Left lung (tissue), 14 donors: ENCODE results near the gene BAZ1A. TPM values are rescaled to one million over a fixed set of nuclear protein-coding genes. Genes with fewer than 3 reads are reported as not detected.

Source experiments
- ATAC-seq: fragments of 200-7000 bp; cut with Tn5 transposase; one replicate; pipeline ENCODE4 v1.9.1; 2020; ENCODE audit warnings: moderate library complexity
- DNase-seq, 4 donors: peaks; one replicate each; pipeline ENCODE4 v3.0.0-alpha.2; 2013 to 2020
- H3K27ac ChIP-seq, 2 donors: fragments of 200-600 bp; sonication (generic) in 1 of 2; one replicate each; pipeline versions ENCODE4 v1.5.0 to v1.8.0; 2020 to 2021
- H3K27me3 ChIP-seq, 2 donors: fragments of 200-600 bp; sonication (generic) in 1 of 2; one replicate each; pipeline versions ENCODE4 v1.5.0 to v1.8.0; 2020 to 2021
- H3K36me3 ChIP-seq, 2 donors: fragments of 200-600 bp; sonication (generic) in 1 of 2; one replicate each; pipeline versions ENCODE4 v1.5.0 to v1.8.0; 2020 to 2021
- H3K4me1 ChIP-seq, 2 donors: fragments of 200-600 bp; one replicate each; pipeline ENCODE4 v1.8.0; 2021
- H3K4me3 ChIP-seq, 2 donors: fragments of 200-600 bp; sonication (generic) in 1 of 2; one replicate each; pipeline versions ENCODE4 v1.5.0 to v1.8.0; 2020 to 2021; ENCODE audit warnings: mild to moderate bottlenecking in 1 of 2
- H3K9me3 ChIP-seq, 2 donors: fragments of 200-600 bp; sonication (generic) in 1 of 2; one replicate each; pipeline versions ENCODE4 v1.5.0 to v1.8.0; 2020 to 2021
- CTCF ChIP-seq, 2 donors: fragments of 200-600 bp; sonication (generic) in 1 of 2; IDR thresholded peaks; one replicate each; pipeline versions ENCODE4 v1.5.0 to v1.8.0; 2021; ENCODE audit warnings: antibody characterized with exemption in 2 of 2
- intact Hi-C, 2 donors: fragments of 100-400 bp; cut with DNase I; formaldehyde crosslinking; loops; one replicate each; pipeline versions ENCODE4 v1.11.2 to v1.14.2; 2022
- long read RNA-seq, 12 donors: library from polyadenylated mRNA in 2 of 12; unstranded in 2 of 12; transcript quantifications; one replicate each; pipeline ENCODE4 v2.0.0 and lab custom pipeline, GENCODE V29; 2019 to 2026
- polyA plus RNA-seq, 6 donors: library from polyadenylated mRNA; unstranded; fragments of 120-200 nt; gene quantifications; one replicate each; pipeline ENCODE4 v1.2.1, GENCODE V29; 2013; ENCODE audit not compliant: insufficient read length in 6 of 6
- total RNA-seq, 2 donors: library from RNA; stranded (reverse); fragmentation: NEBNext Ultra II Directional; extraction: Animal tissue kit (Norgen Biotek cat#: 25700); gene quantifications; one replicate each; pipeline ENCODE4 v1.2.1, GENCODE V29; 2021
- donor health status: DM: no; HTN: yes; CAD: no.
- donor health status: DM: no; HTN: no; CAD: no.

The BAZ1A gene
- total RNA-seq (10 to 100 TPM; 30.4 to 50.4 TPM), polyA plus RNA-seq (10 to 100 TPM; 33.0 to 42.0 (median 33.9) TPM)
- long read RNA-seq, donor 1, full-length matches to known transcripts, result 1 of 1 reads
- long read RNA-seq, donor 1, partial matches to known transcripts, result 0 of 1 reads
- long read RNA-seq, donor 1, other reads (novel, unspliced or antisense), result 0 of 1 reads
- long read RNA-seq, donor 2, transcript BAZ1A-211 (4 exons, 673 nt), result major isoform, 5 of 19 reads
- long read RNA-seq, donor 2, partial matches to known transcripts, result 14 of 19 reads
- long read RNA-seq, donor 2, other reads (novel, unspliced or antisense), result 0 of 19 reads
- long read RNA-seq, donor 3, result 0 reads
- long read RNA-seq, donor 4, partial matches to known transcripts, result 26 of 29 reads
- long read RNA-seq, donor 4, other reads (novel, unspliced or antisense), result 3 of 29 reads
- long read RNA-seq, donor 5, result 0 reads
- long read RNA-seq, donor 6, partial matches to known transcripts, result 7 of 7 reads
- long read RNA-seq, donor 6, other reads (novel, unspliced or antisense), result 0 of 7 reads
- long read RNA-seq, donor 7, full-length matches to known transcripts, result 1 of 1 reads
- long read RNA-seq, donor 7, partial matches to known transcripts, result 0 of 1 reads
- long read RNA-seq, donor 7, other reads (novel, unspliced or antisense), result 0 of 1 reads
- long read RNA-seq, donor 8, full-length matches to known transcripts, result 3 of 3 reads
- long read RNA-seq, donor 8, partial matches to known transcripts, result 0 of 3 reads
- long read RNA-seq, donor 8, other reads (novel, unspliced or antisense), result 0 of 3 reads
- long read RNA-seq, donor 9, result 0 reads
- long read RNA-seq, donor 10, partial matches to known transcripts, result 31 of 34 reads
- long read RNA-seq, donor 10, other reads (novel, unspliced or antisense), result 3 of 34 reads
- long read RNA-seq, donor 11, result 0 reads
- long read RNA-seq, donor 12, partial matches to known transcripts, result 0 of 2 reads
- long read RNA-seq, donor 12, other reads (novel, unspliced or antisense), result 0 of 2 reads

DNA sequence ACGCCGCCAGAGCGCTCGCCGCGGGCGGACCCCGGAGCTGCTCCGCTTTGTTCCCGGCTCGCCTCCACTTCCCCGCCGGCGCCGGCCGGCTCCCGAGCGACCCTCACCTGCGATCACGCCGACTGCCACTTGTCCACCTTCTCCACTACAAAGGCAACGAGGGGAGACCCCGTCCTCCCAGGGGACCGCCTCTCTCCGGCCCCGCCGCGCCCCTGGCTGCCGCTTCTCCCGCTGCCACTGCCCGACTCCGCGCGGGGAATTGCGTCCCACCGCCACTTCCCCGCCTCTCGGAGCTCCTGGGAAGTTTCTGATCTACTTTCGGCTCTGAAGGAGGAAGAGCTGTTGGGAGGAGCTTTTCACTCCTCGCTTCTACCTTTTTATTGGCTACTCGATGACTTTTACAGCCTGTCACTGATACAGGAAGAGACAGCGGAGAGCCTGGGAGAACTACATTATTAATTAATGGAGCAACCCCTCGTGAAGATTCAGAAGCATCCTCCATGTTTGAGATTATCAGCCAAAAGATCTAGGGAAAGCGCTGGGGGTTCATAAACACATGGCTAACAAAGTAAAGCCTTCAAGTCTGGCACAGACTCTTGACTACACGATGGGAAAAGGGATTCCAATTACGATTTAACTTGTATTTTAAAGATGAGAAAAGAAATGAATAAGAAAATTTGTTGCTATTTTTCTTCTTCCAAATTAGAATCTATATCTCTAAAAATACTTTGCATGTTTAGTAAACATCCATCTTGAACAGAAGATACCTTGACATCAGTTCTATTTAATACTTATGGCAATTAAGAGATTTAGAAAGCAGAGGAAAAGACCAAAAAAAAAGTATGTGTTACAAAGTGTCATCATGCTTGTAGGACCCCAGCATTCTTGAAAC, at the start of gene BAZ1A:
Gene BAZ1A, minus strand, starts transcription at position 330 of the 892 bp plus-strand sequence. CDS start 756 bp downstream, outside the sequence.
- no peaks in the 10 kb centered on the region for H3K27me3 ChIP-seq
- DNase-seq, result peak; percentile 57 to 90 (median 68)
- H3K27ac ChIP-seq, result peak within 1 kb of the TSS; percentile 99 to 100
- peak; percentile 58 for ATAC-seq
- peak within 1 kb of the TSS; percentile 84 to 93 for H3K4me3 ChIP-seq
- intact Hi-C loops, result no loop called here
- H3K4me1 ChIP-seq, result peaks cover 4 to 36% of the 10 kb centered on the region in 2 donors
- H3K9me3 ChIP-seq, result no peaks in the 10 kb centered on the region
- H3K36me3 ChIP-seq, result no peaks in the 10 kb centered on the region
- TF ChIP-seq CTCF (IDR thresholded peaks at IDR 0.05), result no peak

- H3K36me3 ChIP-seq, result no peaks in the 10 kb centered on the region
- no peaks in the 10 kb centered on the region for H3K27me3 ChIP-seq
- no peak overlapping the region for H3K4me3 ChIP-seq
- DNase-seq (no peak), ATAC-seq (no peak)
- intact Hi-C loops, result no loop called here
- TF ChIP-seq CTCF (IDR thresholded peaks at IDR 0.05), result no peak
- H3K4me1 ChIP-seq, result peaks cover 0 to 11% of the 10 kb centered on the region in 2 donors
- H3K27ac ChIP-seq, result no peak overlapping the region
- no peaks in the 10 kb centered on the region for H3K9me3 ChIP-seq
Observed at GRCh38 chr14:34920339-34920738, 45.2 kb upstream of the BAZ1A start.

GRCh38 chr14:34913619-34914018, 38.5 kb upstream of the BAZ1A start:
- no peaks in the 10 kb centered on the region for H3K9me3 ChIP-seq
- no peak overlapping the region for H3K4me3 ChIP-seq
- no peak for TF ChIP-seq CTCF (IDR thresholded peaks at IDR 0.05)
- H3K36me3 ChIP-seq, result no peaks in the 10 kb centered on the region
- intact Hi-C loops, result no loop called here
- ATAC-seq (no peak), DNase-seq (no peak)
- peaks cover 0 to 6% of the 10 kb centered on the region in 2 donors for H3K4me1 ChIP-seq
- H3K27me3 ChIP-seq, result no peaks in the 10 kb centered on the region
- no peak overlapping the region for H3K27ac ChIP-seq

DNA sequence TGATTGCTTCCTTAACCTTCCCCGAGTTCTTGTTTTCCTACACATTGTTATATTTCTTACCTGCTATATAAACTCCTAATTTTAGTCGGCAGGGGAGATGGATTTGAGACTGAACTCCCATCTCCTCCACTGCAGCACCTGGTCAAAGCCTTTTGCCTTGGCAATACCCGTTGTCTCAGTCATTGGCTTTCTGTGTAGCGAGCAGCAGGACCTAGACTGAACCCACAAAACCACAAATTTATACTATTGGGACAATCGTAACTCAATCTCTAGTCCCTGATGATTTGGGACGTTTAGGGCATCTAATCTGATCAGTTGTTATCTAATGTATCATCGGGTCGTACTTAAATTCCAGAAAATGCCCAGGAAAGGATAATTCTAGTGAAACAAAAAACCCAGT, 37.8 kb upstream of the BAZ1A start:
- Histone ChIP-seq H3K4me3 (no peak overlapping the region), H3K4me1 (no peaks in the 10 kb centered on the region), H3K36me3 (no peaks in the 10 kb centered on the region), H3K27ac (no peak overlapping the region), H3K27me3 (no peaks in the 10 kb centered on the region), H3K9me3 (no peaks in the 10 kb centered on the region)
- TF ChIP-seq CTCF (IDR thresholded peaks at IDR 0.05), result no peak
- intact Hi-C loops, result no loop called here
- DNase-seq (no peak), ATAC-seq (no peak)
